Ovary (tissue), 9 donors: ENCODE measurements around the gene PLEKHH1. TPM values are rescaled to one million over a fixed set of nuclear protein-coding genes. Genes with fewer than 3 reads are reported as not detected.

Experiments
- DNase-seq, 5 donors: peaks; one replicate each; pipeline ENCODE4 v3.0.0-alpha.2; 2019 to 2020
- H3K27ac ChIP-seq, 2 donors: fragments of 200-600 bp; one replicate each; pipeline versions ENCODE4 v1.5.1 to v1.8.0; 2019 to 2022
- H3K27me3 ChIP-seq: fragments of 200-600 bp; one replicate; pipeline ENCODE4 v1.8.0; 2022
- H3K36me3 ChIP-seq: fragments of 200-600 bp; sonication (generic); one replicate; pipeline ENCODE4 v1.5.1; 2019
- H3K4me1 ChIP-seq: one replicate; pipeline ENCODE4 v1.8.1; 2013; ENCODE audit warnings: mild to moderate bottlenecking, moderate library complexity; ENCODE audit not compliant: insufficient read depth
- H3K4me3 ChIP-seq: fragments of 200-600 bp; sonication (generic); one replicate; pipeline ENCODE4 v1.5.1; 2017
- H3K9me3 ChIP-seq, 2 donors: fragments of 200-600 bp in 1 of 2; sonication (generic) in 1 of 2; one replicate each; pipeline versions ENCODE4 v1.5.1 to v1.8.1; 2013 to 2019; ENCODE audit warnings: mild to moderate bottlenecking in 1 of 2, moderate library complexity in 1 of 2
- CTCF ChIP-seq, 3 donors: fragments of 450-650 bp in 2 of 3; fragments of 200-600 bp in 1 of 3; IDR thresholded peaks; one replicate each; pipeline versions ENCODE4 v1.5.1 to v1.8.0; 2016 to 2022; ENCODE audit warnings: antibody characterized with exemption in 3 of 3, mild to moderate bottlenecking in 1 of 3
- EP300 ChIP-seq: sonication (generic); formaldehyde crosslinking; IDR thresholded peaks from one replicate; pipeline ENCODE4 v1.6.1; 2017; ENCODE audit warnings: antibody characterized with exemption
- POLR2A ChIP-seq: fragments of 450-650 bp; IDR thresholded peaks from one replicate; pipeline ENCODE4 v1.6.1; 2017; ENCODE audit warnings: antibody characterized with exemption, mild to moderate bottlenecking, moderate library complexity
- WGBS, 3 donors: extraction: QIAGEN DNeasy Blood & Tissue Kit in 1 of 3; methylation state at CpG; one replicate each; pipeline versions ENCODE4 v1.1.5 to v1.1.7; 2013 to 2017; 5-methylcytosine and 5-hydroxymethylcytosine counted together
- intact Hi-C, 4 donors: fragments of 100-400 bp; cut with DNase I; formaldehyde crosslinking; loops; one replicate each; pipeline versions ENCODE4 v1.11.0 to v1.15.1; 2022 to 2023
- polyA plus RNA-seq, 2 donors: library from polyadenylated mRNA; stranded (reverse); fragments of 200-250 nt in 1 of 2; fragments of 350-450 nt in 1 of 2; fragmentation: Illumina TruSeq in 1 of 2; extraction: RNeasy Lipid Tissue Mini Kit (QIAGEN cat#74804) in 1 of 2; gene quantifications; one replicate each; pipeline ENCODE4 v1.2.3, GENCODE V29; 2013 to 2014
- total RNA-seq, 7 donors: library from RNA; depleted of rRNA in 2 of 7; stranded (reverse); fragments of >200 nt in 2 of 7; fragmentation: NEBNext Ultra II Directional in 3 of 7; extraction: Animal tissue kit (Norgen Biotek cat#: 25700) in 3 of 7; gene quantifications; one replicate each; pipeline versions ENCODE4 v1.1.0 to v1.2.4, GENCODE V29; 2016 to 2023
- donor health status: DM: no; HTN: no; CAD: no; lungs with moderate emphysema.
- donor health status: DM: no; HTN: no; CAD: no.
- donor health status: Bipolar disorder and iron deficiency.
- donor health status: DM: yes; HTN: yes; CAD: no.
- donor health status: DM: no; HTN: no; CAD: no.
- donor health status: DM: yes; HTN: yes; CAD: no.

The PLEKHH1 gene
- total and polyA plus RNA-seq, 9 donors: 0.78 to 15.7 (median 3.9) TPM

DNA sequence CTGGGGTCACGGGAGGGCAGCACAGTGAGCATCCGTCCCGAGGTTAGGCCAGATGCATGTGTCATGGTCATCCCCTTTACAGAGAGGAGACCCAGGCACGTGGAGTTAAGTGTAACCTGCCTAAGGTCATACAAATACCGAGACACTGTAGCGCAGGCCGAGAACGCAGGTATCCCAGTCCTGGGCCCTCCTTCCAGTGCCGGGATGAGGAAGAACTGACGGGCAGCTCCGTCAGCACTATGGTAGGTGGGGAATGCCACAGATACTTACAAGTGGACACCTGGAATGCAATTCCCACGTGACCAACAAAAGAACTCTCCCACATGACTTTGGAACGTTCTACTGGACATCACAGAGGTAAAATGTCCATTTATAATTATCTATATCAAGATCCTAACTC, 35.9 kb upstream of the PLEKHH1 start:
- 80 to 83% (median 81%) methylated on average over 13 of the region's 13 CpGs for WGBS, 3 donors
- no peak for DNase-seq
- H3K4me1 ChIP-seq: no peaks in the 10 kb centered on the region
- TF ChIP-seq EP300 (no peak), CTCF (IDR thresholded peaks at IDR 0.05) (no peak), POLR2A (no peak)
- no peaks in the 10 kb centered on the region for H3K27me3 ChIP-seq
- H3K27ac ChIP-seq: no peak overlapping the region
- H3K9me3 ChIP-seq: no peaks in the 10 kb centered on the region
- no peak overlapping the region for H3K4me3 ChIP-seq
- H3K36me3 ChIP-seq: no peaks in the 10 kb centered on the region
- intact Hi-C loops: no loop called here

GRCh38 chr14:67497716-67498115, 35.4 kb upstream of the PLEKHH1 start:
- intact Hi-C loops: no loop called here
- 85 to 87% (median 87%) methylated on average over 4 of the region's 4 CpGs for WGBS, 3 donors
- H3K36me3 ChIP-seq: no peaks in the 10 kb centered on the region
- no peaks in the 10 kb centered on the region for H3K4me1 ChIP-seq
- TF ChIP-seq EP300 (no peak), CTCF (IDR thresholded peaks at IDR 0.05) (no peak), POLR2A (no peak)
- DNase-seq: no peak
- no peaks in the 10 kb centered on the region for H3K27me3 ChIP-seq
- no peak overlapping the region for H3K4me3 ChIP-seq
- no peaks in the 10 kb centered on the region for H3K9me3 ChIP-seq
- no peak overlapping the region for H3K27ac ChIP-seq

GRCh38 chr14:67500981-67501380, 32.1 kb upstream of the PLEKHH1 start:
- no peaks in the 10 kb centered on the region for H3K27me3 ChIP-seq
- no peaks in the 10 kb centered on the region for H3K9me3 ChIP-seq
- intact Hi-C loops: no loop called here
- H3K27ac ChIP-seq: no peak overlapping the region
- 77 to 81% (median 80%) methylated on average over 3 of the region's 3 CpGs for WGBS, 3 donors
- H3K4me1 ChIP-seq: no peaks in the 10 kb centered on the region
- H3K36me3 ChIP-seq: no peaks in the 10 kb centered on the region
- DNase-seq: no peak
- no peak overlapping the region for H3K4me3 ChIP-seq
- TF ChIP-seq CTCF (IDR thresholded peaks at IDR 0.05): no peak
- no peak for TF ChIP-seq POLR2A
- no peak for TF ChIP-seq EP300

GRCh38 chr14:67501670-67502069, 31.4 kb upstream of the PLEKHH1 start:
- DNase-seq: no peak
- TF ChIP-seq EP300: no peak
- no peak for TF ChIP-seq CTCF (IDR thresholded peaks at IDR 0.05)
- no peak for TF ChIP-seq POLR2A
- H3K36me3 ChIP-seq: no peaks in the 10 kb centered on the region

GRCh38 chr14:67502867-67503266, 30.2 kb upstream of the PLEKHH1 start:
- Histone ChIP-seq H3K4me3 (no peak overlapping the region), H3K4me1 (no peaks in the 10 kb centered on the region), H3K36me3 (no peaks in the 10 kb centered on the region), H3K9me3 (no peaks in the 10 kb centered on the region), H3K27me3 (no peaks in the 10 kb centered on the region), H3K27ac (no peak overlapping the region)
- intact Hi-C loops: no loop called here
- TF ChIP-seq POLR2A (no peak), EP300 (no peak), CTCF (IDR thresholded peaks at IDR 0.05) (no peak)
- WGBS, 3 donors: 48 to 69% (median 59%) methylated on average over 6 of the region's 6 CpGs
- DNase-seq: no peak

More at GRCh38 chr14:67501670-67502069, 31.4 kb upstream of the PLEKHH1 start:
- H3K9me3 ChIP-seq: no peaks in the 10 kb centered on the region
- no peak overlapping the region for H3K27ac ChIP-seq
- H3K27me3 ChIP-seq: no peaks in the 10 kb centered on the region
- no peak overlapping the region for H3K4me3 ChIP-seq
- intact Hi-C loops: no loop called here
- 63 to 71% (median 69%) methylated on average over 4 of the region's 4 CpGs for WGBS, 3 donors
- no peaks in the 10 kb centered on the region for H3K4me1 ChIP-seq
